ENCODE results near the gene EPB41L1. TPM values are rescaled to one million over a fixed set of nuclear protein-coding genes. Genes with fewer than 3 reads are reported as not detected.

EPB41L1 gene
- total RNA-seq, 1 experiment from 2014 or later: 42.1 TPM

- Histone ChIP-seq H3K4me1 (ENCODE audit: control insufficient read depth in 1 of 2, insufficient read depth in 2 of 2, low read length in 2 of 2) (peaks cover 11 to 19% of the 10 kb centered on the region in 2 experiments), H3K36me3 (ENCODE audit: control insufficient read depth in 1 of 2, insufficient read depth in 2 of 2, low read length in 2 of 2) (no peaks in the 10 kb centered on the region), H4K20me1 (ENCODE audit: insufficient read depth) (no peaks in the 10 kb centered on the region), H3K4me3 (replicated peaks in 1 of 2; ENCODE audit: low read depth in 1 of 2, low read length in 2 of 2) (no peak overlapping the region), H3K27ac (ENCODE audit: low read depth, low read length) (no peak overlapping the region), H2AFZ (ENCODE audit: low read depth, low read length, poor library complexity, severe bottlenecking) (no peak overlapping the region), H3K9ac (ENCODE audit: low read length) (no peak overlapping the region), H3K9me2 (ENCODE audit: insufficient read depth) (no peaks in the 10 kb centered on the region), H3K9me3 (ENCODE audit: control insufficient read depth in 1 of 2, insufficient read depth in 1 of 2, low read depth in 1 of 2, low read length in 2 of 2) (no peaks in the 10 kb centered on the region), H3K27me3 (ENCODE audit: insufficient read depth, low read length) (no peaks in the 10 kb centered on the region), H3K79me2 (ENCODE audit: insufficient read depth, low read length) (no peaks in the 10 kb centered on the region), H3K4me2 (ENCODE audit: low read length) (no peak overlapping the region)
- intact Hi-C loops (cut with micrococcal nuclease): no loop called here
- RAD21 ChIA-PET (ENCODE audit: low non-redundant PET in 1 of 2, low total read pairs in 2 of 2, uncharacterized antibody in 2 of 2, unreplicated experiment in 2 of 2): no interaction called here
- DNase-seq (ENCODE audit: low read depth, low spot score): no peak
- CTCF ChIA-PET: no interaction called here
- ATAC-seq: no peak
- no TSS peak for BruUV-seq (replicated peaks)
- POLR2A ChIA-PET: no interaction called here
- no peak for TF ChIP-seq CEBPB (IDR thresholded peaks at IDR 0.05; ENCODE audit: low read depth)
- TF ChIP-seq TCF7L2 (IDR thresholded peaks at IDR 0.05; ENCODE audit: borderline replicate concordance, extremely low read depth, insufficient read depth, insufficient read length): peak; percentile 45
Measured at GRCh38 chr20:36150847-36151539, 3.5 kb upstream of the EPB41L1 start.

DNA sequence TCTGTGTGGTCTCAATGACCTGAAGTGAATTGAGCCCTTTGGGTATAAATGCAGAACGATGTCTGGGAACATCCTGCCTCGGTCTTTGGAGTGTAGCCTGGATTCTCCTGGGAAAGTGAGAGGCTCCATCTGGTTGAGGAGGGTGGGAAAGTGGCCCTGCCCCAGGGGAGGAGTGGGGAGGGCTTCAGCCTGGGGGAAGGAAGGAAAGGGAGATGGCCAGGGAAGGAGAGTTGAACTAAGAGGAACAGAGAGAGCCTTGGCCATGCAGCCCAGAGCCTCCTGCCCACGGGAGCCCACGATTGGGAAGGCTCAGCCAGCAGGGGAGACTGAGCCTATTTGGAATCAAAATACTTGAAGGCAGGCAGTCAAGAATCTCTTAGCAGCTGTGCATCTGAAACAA is 2.3 kb upstream of the EPB41L1 start:
- Histone ChIP-seq H3K9ac (ENCODE audit: low read length) (no peak overlapping the region), H3K27me3 (ENCODE audit: insufficient read depth, low read length) (no peaks in the 10 kb centered on the region), H4K20me1 (ENCODE audit: insufficient read depth) (no peaks in the 10 kb centered on the region), H3K4me2 (ENCODE audit: low read length) (no peak overlapping the region), H3K9me3 (ENCODE audit: control insufficient read depth in 1 of 2, insufficient read depth in 1 of 2, low read depth in 1 of 2, low read length in 2 of 2) (no peaks in the 10 kb centered on the region), H2AFZ (ENCODE audit: low read depth, low read length, poor library complexity, severe bottlenecking) (no peak overlapping the region), H3K79me2 (ENCODE audit: insufficient read depth, low read length) (no peaks in the 10 kb centered on the region), H3K4me3 (replicated peaks in 1 of 2; ENCODE audit: low read depth in 1 of 2, low read length in 2 of 2) (no peak overlapping the region), H3K9me2 (ENCODE audit: insufficient read depth) (no peaks in the 10 kb centered on the region), H3K4me1 (ENCODE audit: control insufficient read depth in 1 of 2, insufficient read depth in 2 of 2, low read length in 2 of 2) (peaks cover 14 to 27% of the 10 kb centered on the region in 2 experiments), H3K36me3 (ENCODE audit: control insufficient read depth in 1 of 2, insufficient read depth in 2 of 2, low read length in 2 of 2) (no peaks in the 10 kb centered on the region), H3K27ac (ENCODE audit: low read depth, low read length) (no peak overlapping the region)
- ChIA-PET CTCF (no interaction called here), POLR2A (no interaction called here), RAD21 (ENCODE audit: low non-redundant PET in 1 of 2, low total read pairs in 2 of 2, uncharacterized antibody in 2 of 2, unreplicated experiment in 2 of 2) (no interaction called here)
- BruUV-seq (replicated peaks): no TSS peak
- DNase-seq (ENCODE audit: low read depth, low spot score) (no peak), ATAC-seq (no peak)
- intact Hi-C loops (cut with micrococcal nuclease): no loop called here
- TF ChIP-seq JUND (IDR thresholded peaks at IDR 0.05) (no peak), POLR2AphosphoS5 (IDR thresholded peaks at IDR 0.05; ENCODE audit: low read depth, low read length) (no peak), YY1 (IDR thresholded peaks at IDR 0.05; ENCODE audit: extremely low read depth, insufficient replicate concordance, low read depth, low read length) (no peak), POLR2A (IDR thresholded peaks at IDR 0.05; ENCODE audit: borderline replicate concordance, extremely low read depth, insufficient read depth, insufficient read length) (no peak), SP1 (IDR thresholded peaks at IDR 0.05; ENCODE audit: low read depth) (no peak), MAX (IDR thresholded peaks at IDR 0.05) (no peak), RAD21 (IDR thresholded peaks at IDR 0.05; ENCODE audit: low read depth) (no peak), CEBPB (IDR thresholded peaks at IDR 0.05; ENCODE audit: low read depth) (no peak), CBX3 (IDR thresholded peaks at IDR 0.05; ENCODE audit: low read depth) (no peak), ZFX (IDR thresholded peaks at IDR 0.05) (no peak), ELF1 (IDR thresholded peaks at IDR 0.05; ENCODE audit: borderline replicate concordance, low read depth) (no peak)
- TF ChIP-seq, protein P1, sequence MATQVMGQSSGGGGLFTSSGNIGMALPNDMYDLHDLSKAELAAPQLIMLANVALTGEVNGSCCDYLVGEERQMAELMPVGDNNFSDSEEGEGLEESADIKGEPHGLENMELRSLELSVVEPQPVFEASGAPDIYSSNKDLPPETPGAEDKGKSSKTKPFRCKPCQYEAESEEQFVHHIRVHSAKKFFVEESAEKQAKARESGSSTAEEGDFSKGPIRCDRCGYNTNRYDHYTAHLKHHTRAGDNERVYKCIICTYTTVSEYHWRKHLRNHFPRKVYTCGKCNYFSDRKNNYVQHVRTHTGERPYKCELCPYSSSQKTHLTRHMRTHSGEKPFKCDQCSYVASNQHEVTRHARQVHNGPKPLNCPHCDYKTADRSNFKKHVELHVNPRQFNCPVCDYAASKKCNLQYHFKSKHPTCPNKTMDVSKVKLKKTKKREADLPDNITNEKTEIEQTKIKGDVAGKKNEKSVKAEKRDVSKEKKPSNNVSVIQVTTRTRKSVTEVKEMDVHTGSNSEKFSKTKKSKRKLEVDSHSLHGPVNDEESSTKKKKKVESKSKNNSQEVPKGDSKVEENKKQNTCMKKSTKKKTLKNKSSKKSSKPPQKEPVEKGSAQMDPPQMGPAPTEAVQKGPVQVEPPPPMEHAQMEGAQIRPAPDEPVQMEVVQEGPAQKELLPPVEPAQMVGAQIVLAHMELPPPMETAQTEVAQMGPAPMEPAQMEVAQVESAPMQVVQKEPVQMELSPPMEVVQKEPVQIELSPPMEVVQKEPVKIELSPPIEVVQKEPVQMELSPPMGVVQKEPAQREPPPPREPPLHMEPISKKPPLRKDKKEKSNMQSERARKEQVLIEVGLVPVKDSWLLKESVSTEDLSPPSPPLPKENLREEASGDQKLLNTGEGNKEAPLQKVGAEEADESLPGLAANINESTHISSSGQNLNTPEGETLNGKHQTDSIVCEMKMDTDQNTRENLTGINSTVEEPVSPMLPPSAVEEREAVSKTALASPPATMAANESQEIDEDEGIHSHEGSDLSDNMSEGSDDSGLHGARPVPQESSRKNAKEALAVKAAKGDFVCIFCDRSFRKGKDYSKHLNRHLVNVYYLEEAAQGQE (IDR thresholded peaks at IDR 0.05; ENCODE audit: low read depth): no peak
- TF ChIP-seq, protein P2, sequence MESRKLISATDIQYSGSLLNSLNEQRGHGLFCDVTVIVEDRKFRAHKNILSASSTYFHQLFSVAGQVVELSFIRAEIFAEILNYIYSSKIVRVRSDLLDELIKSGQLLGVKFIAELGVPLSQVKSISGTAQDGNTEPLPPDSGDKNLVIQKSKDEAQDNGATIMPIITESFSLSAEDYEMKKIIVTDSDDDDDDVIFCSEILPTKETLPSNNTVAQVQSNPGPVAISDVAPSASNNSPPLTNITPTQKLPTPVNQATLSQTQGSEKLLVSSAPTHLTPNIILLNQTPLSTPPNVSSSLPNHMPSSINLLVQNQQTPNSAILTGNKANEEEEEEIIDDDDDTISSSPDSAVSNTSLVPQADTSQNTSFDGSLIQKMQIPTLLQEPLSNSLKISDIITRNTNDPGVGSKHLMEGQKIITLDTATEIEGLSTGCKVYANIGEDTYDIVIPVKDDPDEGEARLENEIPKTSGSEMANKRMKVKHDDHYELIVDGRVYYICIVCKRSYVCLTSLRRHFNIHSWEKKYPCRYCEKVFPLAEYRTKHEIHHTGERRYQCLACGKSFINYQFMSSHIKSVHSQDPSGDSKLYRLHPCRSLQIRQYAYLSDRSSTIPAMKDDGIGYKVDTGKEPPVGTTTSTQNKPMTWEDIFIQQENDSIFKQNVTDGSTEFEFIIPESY (IDR thresholded peaks at IDR 0.05; ENCODE audit: extremely low read depth, insufficient replicate concordance, low read length): no peak
